ENCODE data around the gene GRIK2.
"Not testable (repeated sequence)": the region's sequence is repeated elsewhere in the genome, so short reads cannot be mapped to it uniquely, and the experiment has no call there.

The GRIK2 gene

DNA sequence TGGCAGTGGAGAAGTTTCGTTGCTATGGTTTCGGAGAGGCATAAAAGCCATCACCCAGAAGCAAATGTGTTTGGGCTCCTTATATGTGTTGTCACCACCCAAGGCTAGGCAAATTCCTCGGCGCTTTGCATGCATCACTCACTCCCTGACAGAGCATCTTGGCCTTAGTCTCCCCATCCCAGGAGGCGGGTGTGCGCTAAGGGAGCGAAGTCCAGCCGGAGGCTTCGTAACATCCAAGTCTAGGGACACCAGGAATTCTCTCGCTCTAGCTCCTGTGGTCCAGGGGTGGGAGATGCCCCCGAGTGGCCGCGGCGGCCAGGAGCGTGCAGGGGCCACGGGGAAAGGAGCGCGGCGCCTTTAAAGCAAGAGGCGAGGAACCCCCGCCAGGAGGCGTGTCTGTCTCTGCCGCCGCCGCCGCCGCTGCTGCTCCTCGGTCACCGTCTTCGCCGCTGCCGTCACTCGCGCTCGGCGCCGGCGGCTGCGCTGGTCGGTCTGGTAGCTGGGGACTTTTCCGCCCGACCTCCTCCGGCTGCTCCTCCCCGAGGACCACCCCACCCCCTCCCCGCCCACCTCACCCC, at the start of gene GRIK2:
GRIK2 (plus strand) TSS at position 458 of the 578 bp plus-strand sequence.
- no peak for DNase-seq

DNA sequence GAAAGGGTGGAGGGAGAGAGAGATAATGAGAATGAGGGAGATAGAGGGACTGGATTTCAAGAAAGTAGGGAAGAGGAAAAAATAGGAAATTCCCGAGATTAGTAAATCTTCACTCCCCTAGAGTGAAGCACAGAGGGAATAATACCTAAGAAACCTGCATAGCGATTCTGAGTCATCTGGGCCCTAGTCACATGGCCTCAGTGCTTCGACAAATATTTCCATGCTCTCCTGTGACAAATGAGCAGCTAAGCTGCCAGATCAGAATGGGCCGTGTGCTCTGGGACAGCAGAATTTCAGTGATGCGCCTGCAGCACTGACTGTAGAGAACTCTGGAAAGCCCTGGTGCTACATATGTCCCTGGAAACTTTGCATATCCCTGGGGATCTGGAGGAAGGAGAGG, 48.6 kb upstream of the GRIK2 start:
- DNase-seq: no peak

- no peak for DNase-seq
Observed at GRCh38 chr6:101348816-101349215, 44.7 kb upstream of the GRIK2 start.

DNA sequence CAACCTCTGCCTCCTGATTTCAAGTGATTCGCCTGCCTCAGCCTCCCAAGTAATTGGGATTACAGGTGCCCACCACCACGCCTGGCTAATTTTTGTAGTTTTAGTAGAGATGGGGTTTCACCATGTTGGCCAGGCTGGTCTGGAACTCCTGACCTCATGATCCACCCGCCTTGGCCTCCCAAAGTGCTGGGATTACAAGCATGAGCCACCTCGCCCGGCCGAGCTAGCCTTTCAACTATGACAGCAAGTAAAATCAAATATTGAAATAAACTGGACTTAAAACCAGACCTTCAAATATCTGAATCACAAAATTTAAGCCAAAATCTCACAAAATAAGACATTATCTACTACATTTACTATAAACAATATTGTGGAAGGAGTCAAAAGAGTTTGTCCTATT, 42.9 kb upstream of the GRIK2 start:
- not testable (repeated sequence) for DNase-seq

- DNase-seq: no peak
Observed at GRCh38 chr6:101351173-101351572, 42.3 kb upstream of the GRIK2 start.

DNA sequence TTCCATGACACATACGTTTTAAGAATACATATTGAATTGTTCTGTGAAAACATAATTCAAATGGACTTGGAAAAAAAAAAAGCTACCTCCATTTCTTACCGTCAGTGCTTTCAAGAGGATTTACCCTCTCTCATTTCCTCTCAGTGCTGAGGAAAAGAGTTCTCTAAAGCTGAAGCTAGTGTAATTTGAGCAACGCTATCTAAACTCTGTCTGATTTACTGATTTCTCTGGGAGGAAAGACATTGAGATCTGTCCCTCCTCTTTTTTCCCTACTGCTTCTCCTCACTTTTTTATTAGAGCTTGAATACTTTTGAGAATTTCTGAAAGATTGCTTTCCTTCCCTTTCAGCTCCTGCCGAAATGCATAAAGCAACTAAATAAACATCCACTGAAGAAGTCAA, 41.2 kb upstream of the GRIK2 start:
- DNase-seq: no peak

GRCh38 chr6:101365181-101365580, 28.3 kb upstream of the GRIK2 start:
- DNase-seq: no peak

DNA sequence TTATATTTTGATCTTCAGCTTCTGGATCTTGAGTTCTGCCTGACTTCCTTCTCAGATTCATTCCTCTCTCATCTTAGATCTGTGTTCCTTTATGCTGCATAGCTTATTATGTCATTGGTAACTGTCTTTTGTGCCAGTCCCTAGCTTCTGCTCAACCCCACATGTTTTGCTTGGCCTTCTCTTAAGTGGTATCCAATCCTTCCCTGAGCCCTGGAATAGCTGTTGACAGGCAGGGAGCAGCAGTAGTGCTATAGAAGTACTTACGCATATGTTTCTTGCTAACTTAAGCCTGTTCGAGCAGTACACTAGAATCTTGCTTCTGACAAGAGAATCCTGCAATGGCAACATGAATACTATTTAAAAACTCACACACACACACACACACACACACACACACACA, 13.6 kb upstream of the GRIK2 start:
- DNase-seq: no peak

GRCh38 chr6:101380897-101381630, 12.4 kb upstream of the GRIK2 start:
- DNase-seq: no peak

DNA sequence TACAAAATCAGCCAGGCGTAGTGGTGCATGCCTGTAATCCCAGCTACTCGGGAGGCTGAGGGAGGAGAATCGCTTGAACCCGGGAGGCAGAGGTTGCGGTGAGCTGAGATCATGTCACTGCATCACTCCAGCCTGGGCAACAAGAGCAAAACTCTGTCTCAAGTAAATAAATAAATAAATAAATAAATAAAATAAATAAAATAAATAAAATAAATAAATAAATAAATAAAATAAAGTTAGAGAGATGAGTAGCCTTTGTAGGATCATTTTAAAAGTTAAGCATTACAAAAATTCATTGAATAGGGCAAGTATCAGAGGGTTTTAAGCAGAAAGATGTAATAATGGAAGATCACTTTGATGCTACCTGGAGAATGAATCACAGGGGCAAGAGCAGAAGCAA, 9.8 kb upstream of the GRIK2 start:
- not testable (repeated sequence) for DNase-seq

- no peak for DNase-seq
Observed at GRCh38 chr6:101386982-101387381, 6.5 kb upstream of the GRIK2 start.

GRCh38 chr6:101391772-101392585, 1.5 kb upstream of the GRIK2 start:
- no peak for DNase-seq

GRCh38 chr6:101392586-101393230, 800 bp upstream of the GRIK2 start:
- no peak for DNase-seq

GRCh38 chr6:101393829-101394251, 332 bp downstream of the GRIK2 start:
- no peak for DNase-seq

DNA sequence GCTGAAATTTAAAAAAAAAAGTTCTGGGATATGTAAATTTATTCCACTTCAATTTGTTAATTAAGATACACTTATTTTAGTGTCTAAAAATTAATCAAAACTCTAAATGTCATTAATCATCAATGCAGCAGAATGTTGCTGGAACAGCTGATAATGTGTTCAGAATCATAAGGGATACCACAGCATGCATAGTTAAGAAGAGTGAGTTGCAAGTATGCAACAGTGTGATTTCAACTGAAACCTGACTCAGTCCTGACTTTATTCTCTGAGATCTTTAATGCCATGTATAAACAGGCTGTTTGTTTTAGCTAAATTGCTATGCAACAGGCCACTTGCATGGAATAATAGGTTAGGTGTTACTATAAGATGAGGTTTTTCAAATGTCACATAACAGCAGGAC, 1.4 kb downstream of the GRIK2 start:
- no peak for DNase-seq

DNA sequence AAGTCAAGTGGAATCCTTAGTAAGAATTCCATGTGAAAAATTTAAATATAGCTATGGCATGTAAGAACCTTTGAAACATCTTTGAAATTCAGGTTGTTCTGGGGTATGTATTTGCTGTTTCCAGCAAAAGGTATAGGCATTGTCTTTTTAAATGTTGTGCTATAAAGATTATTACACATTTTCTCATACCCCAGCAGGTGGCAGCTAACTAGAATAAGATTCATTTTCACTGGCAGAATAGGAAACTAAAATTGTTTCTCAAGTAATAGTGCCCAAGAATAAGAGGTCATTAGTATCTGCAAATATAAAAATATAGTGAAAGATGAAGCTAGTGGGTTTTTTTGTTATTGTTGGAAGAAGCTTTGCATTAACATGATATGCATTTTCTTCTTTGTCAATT, 1.8 kb downstream of the GRIK2 start:
- DNase-seq: no peak

DNA sequence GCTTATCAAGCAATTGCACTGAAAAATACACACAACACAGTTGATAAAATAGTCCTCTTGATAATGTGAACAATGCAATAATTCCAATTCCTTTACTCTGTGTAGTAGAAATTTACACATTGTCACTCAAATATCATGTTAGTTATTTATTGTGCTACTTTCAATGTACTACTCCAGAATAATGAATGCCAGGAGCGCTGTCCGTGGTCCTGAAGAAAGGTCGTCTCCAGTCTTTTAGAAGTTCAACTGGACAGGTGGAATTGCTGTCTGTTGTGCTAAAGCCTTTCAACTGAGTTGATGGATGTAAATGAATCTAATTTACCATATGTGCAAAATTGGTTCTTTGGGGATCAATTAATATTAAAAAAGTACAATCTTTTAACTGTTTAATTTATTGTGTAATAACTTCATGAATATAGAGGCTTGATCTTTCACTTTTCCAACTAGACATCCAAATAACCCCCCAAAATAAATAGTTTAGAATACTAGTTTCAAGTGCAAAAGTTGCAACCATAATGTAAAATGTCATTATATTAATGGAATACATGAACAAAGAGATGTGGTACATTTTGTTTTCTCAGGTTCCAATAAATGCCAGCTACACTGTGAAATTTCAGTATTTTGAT, 3.2 kb downstream of the GRIK2 start:
- DNase-seq: no peak

GRCh38 chr6:101397199-101397598, 3.7 kb downstream of the GRIK2 start:
- no peak for DNase-seq

- DNase-seq: no peak
Observed at GRCh38 chr6:101398716-101399615, 5.5 kb downstream of the GRIK2 start.

DNA sequence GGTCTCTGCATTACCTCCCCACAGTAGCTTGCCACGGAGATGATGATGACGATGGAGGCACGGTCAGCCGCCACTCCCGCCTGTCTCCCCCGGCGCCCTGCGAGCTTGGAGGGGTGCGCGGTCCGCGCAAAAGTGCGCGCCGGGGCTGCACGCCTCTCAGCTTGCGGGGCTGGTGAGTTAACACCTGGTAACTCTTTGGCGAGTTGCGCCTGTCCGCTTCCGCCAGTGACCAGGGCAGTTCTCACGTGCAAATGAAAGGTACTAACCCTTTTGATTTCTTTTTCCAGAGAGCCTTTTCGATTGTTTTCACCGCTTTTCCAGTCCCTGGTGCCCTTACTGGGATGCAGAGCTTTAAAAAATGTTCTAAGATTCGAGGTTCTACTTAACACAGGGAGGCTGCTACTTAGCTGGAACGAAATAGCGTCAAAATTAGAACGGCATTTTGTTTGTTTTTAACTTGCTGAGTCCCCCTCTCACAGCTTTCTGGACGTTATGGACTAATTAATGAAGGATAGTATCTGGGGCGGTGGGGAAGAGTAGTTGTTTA, 6.2 kb downstream of the GRIK2 start:
- DNase-seq: no peak

- no peak for DNase-seq
Observed at GRCh38 chr6:101400326-101401135, 7.0 kb downstream of the GRIK2 start.

Measured in activated naive CD4-positive, alpha-beta T cell treated with Interleukin-2 at 50 U/mL for 16 hours (primary cell).